Right lobe of liver (tissue), 6 donors: ENCODE data around the gene NRIP3. TPM values are rescaled to one million over a fixed set of nuclear protein-coding genes. Genes with fewer than 3 reads are reported as not detected.
"Not testable (repeated sequence)": the region's sequence is repeated elsewhere in the genome, so short reads cannot be mapped to it uniquely, and the experiment has no call there.

Experiments
- ATAC-seq, 4 donors: fragments of 200-7000 bp; cut with Tn5 transposase; one replicate each; pipeline ENCODE4 v1.9.1; 2020; ENCODE audit warnings: mild to moderate bottlenecking in 4 of 4, moderate library complexity in 4 of 4
- DNase-seq, 3 donors: peaks; one replicate each; pipeline ENCODE4 v3.0.0-alpha.2; 2020
- H3K27ac ChIP-seq, 3 donors: fragments of 200-600 bp; one replicate each; pipeline ENCODE4 v1.8.0; 2022
- H3K27me3 ChIP-seq, 2 donors: fragments of 200-600 bp; one replicate each; pipeline ENCODE4 v1.8.0; 2022
- H3K36me3 ChIP-seq, 4 donors: fragments of 200-600 bp; sonication (generic) in 1 of 4; one replicate each; pipeline versions ENCODE4 v1.5.1 to v1.8.0; 2017 to 2022; ENCODE audit warnings: control low read depth in 1 of 4
- H3K4me1 ChIP-seq, 4 donors: fragments of 200-600 bp; sonication (generic) in 1 of 4; one replicate each; pipeline versions ENCODE4 v1.5.1 to v1.8.0; 2017 to 2022; ENCODE audit warnings: control low read depth in 1 of 4
- H3K4me3 ChIP-seq, 3 donors: fragments of 200-600 bp; one replicate each; pipeline ENCODE4 v1.8.0; 2022
- H3K9me3 ChIP-seq, 4 donors: fragments of 200-600 bp; sonication (generic) in 1 of 4; one replicate each; pipeline versions ENCODE4 v1.5.1 to v1.8.0; 2017 to 2022; ENCODE audit warnings: control low read depth in 1 of 4
- CTCF ChIP-seq, 4 donors: fragments of 200-600 bp in 3 of 4; fragments of 450-650 bp in 1 of 4; IDR thresholded peaks; one replicate each; pipeline versions ENCODE4 v1.5.1 to v1.8.0; 2016 to 2022; ENCODE audit warnings: antibody characterized with exemption in 4 of 4, mild to moderate bottlenecking in 2 of 4
- POLR2A ChIP-seq: fragments of 450-650 bp; IDR thresholded peaks from one replicate; pipeline ENCODE4 v1.6.1; 2017; ENCODE audit warnings: antibody characterized with exemption, mild to moderate bottlenecking
- WGBS: methylation state at CpG from one replicate; pipeline ENCODE4 v1.1.6; 2018; ENCODE audit warnings: low coverage, low lambda C conversion rate; ENCODE audit not compliant: insufficient coverage; ENCODE audit errors: missing lambda C conversion rate; 5-methylcytosine and 5-hydroxymethylcytosine counted together
- intact Hi-C, 2 donors: fragments of 100-400 bp; cut with DNase I; formaldehyde crosslinking; loops; one replicate each; pipeline versions ENCODE4 v1.11.2 to v1.14.1; 2022
- total RNA-seq, 6 experiments: library from RNA; depleted of rRNA in 2 of 6; stranded (reverse); fragments of >200 nt in 2 of 6; fragmentation: NEBNext Ultra II Directional in 3 of 6; extraction: Animal tissue kit (Norgen Biotek cat#: 25700) in 3 of 6; gene quantifications; one replicate each; pipeline versions ENCODE4 v1.1.0 to v1.2.4, GENCODE V29; 2016 to 2023
- donor health status: DM: no; HTN: yes; CAD: no.
- donor health status: DM: no; HTN: no; CAD: no.
- donor health status: DM: no; HTN: no; CAD: no.
- donor health status: DM: no; HTN: yes; CAD: no.
- donor health status: DM: no; HTN: yes; CAD: no.

Gene NRIP3
- total RNA-seq, 6 experiments from 2014 or later: 0.31 to 0.84 (median 0.37) TPM; not detected in 2

DNA sequence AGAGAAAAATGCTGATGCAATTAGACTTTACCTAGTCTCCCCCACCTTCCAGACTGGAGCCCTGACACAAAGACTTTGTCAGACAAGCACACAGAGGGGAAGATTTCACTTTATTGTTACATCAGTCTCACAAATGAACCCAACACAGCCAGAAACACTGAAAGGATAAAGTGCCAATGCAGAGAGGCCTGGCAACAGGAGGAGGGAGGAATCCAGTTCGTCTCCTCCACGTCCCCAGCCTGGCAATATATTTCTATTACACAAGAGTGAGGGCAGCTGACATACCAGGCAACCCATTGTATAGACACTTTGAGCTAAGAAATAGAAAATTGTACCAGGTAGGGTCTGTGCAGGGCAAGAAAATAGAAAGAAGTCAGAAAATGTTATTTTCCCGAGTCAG, 23.3 kb downstream of the NRIP3 start:
- ATAC-seq: no peak
- 71% methylated on average over 3 of the region's 3 CpGs for WGBS

DNA sequence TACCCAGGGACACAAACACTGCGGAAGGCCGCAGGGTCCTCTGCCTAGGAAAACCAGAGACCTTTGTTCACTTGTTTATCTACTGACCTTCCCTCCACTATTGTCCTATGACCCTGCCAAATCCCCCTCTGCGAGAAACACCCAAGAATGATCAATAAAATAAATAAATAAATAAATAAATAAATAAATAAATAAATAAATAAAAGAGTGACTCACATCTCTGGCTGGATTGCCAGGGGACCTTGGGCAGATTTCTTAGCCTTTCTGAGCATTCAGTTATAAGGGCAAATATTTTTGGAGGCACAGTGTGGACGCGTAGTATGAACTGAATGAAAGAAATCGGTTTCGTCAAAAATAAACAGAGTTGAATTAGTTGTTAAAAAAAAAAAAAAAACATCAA, 24.4 kb downstream of the NRIP3 start:
- intact Hi-C loops, H3K36me3 ChIP-seq: not testable (repeated sequence)

More for the DNA sequence above, 23.3 kb downstream of the NRIP3 start:
- H3K27me3 ChIP-seq: no peaks in the 10 kb centered on the region
- H3K36me3 ChIP-seq: no peaks in the 10 kb centered on the region
- no peak for DNase-seq
- intact Hi-C loops: no loop called here
- no peak overlapping the region for H3K4me3 ChIP-seq
- no peaks in the 10 kb centered on the region for H3K4me1 ChIP-seq
- no peaks in the 10 kb centered on the region for H3K9me3 ChIP-seq
- no peak overlapping the region for H3K27ac ChIP-seq
- TF ChIP-seq CTCF (IDR thresholded peaks at IDR 0.05): no peak
- TF ChIP-seq POLR2A: no peak

GRCh38 chr11:8973121-8973520, 30.7 kb downstream of the NRIP3 start:
- Histone ChIP-seq H3K4me3 (no peak overlapping the region), H3K36me3 (no peaks in the 10 kb centered on the region), H3K27me3 (no peaks in the 10 kb centered on the region), H3K9me3 (no peaks in the 10 kb centered on the region), H3K4me1 (no peaks in the 10 kb centered on the region), H3K27ac (no peak overlapping the region)
- TF ChIP-seq CTCF (IDR thresholded peaks at IDR 0.05): no peak
- no peak for TF ChIP-seq POLR2A
- DNase-seq (no peak), ATAC-seq (no peak)
- WGBS: 71% methylated on average over 3 of the region's 3 CpGs
- intact Hi-C loops: no loop called here

More for the DNA sequence above, 24.4 kb downstream of the NRIP3 start:
- not testable (repeated sequence) for H3K27me3 ChIP-seq, H3K9me3 ChIP-seq, DNase-seq, ATAC-seq, H3K27ac ChIP-seq, H3K4me1 ChIP-seq, H3K4me3 ChIP-seq
- WGBS: 94% methylated on average over 4 of the region's 7 CpGs

GRCh38 chr11:8971924-8972316, 31.9 kb downstream of the NRIP3 start:
- 81% methylated on average over 1 of the region's 1 CpG for WGBS
- Histone ChIP-seq H3K27ac (no peak overlapping the region), H3K9me3 (no peaks in the 10 kb centered on the region), H3K4me1 (no peaks in the 10 kb centered on the region), H3K27me3 (no peaks in the 10 kb centered on the region), H3K4me3 (no peak overlapping the region), H3K36me3 (no peaks in the 10 kb centered on the region)
- intact Hi-C loops: no loop called here
- TF ChIP-seq POLR2A (no peak), CTCF (IDR thresholded peaks at IDR 0.05) (no peak)
- no peak for ATAC-seq
- DNase-seq: no peak

- intact Hi-C loops: no loop called here
- H3K36me3 ChIP-seq: no peaks in the 10 kb centered on the region
- no peak overlapping the region for H3K27ac ChIP-seq
- no peaks in the 10 kb centered on the region for H3K9me3 ChIP-seq
- DNase-seq (no peak), ATAC-seq (no peak)
- 88% methylated on average over 2 of the region's 2 CpGs for WGBS
- no peaks in the 10 kb centered on the region for H3K27me3 ChIP-seq
- no peak overlapping the region for H3K4me3 ChIP-seq
- TF ChIP-seq POLR2A (no peak), CTCF (IDR thresholded peaks at IDR 0.05) (no peak)
- no peaks in the 10 kb centered on the region for H3K4me1 ChIP-seq
Measured at GRCh38 chr11:8971196-8971923, 32.4 kb downstream of the NRIP3 start.
